Keratinocyte (primary cell): ENCODE data around the gene EXOC4. TPM values are rescaled to one million over a fixed set of nuclear protein-coding genes. Genes with fewer than 3 reads are reported as not detected.

Experiments used
- DNase-seq: peaks from one replicate; pipeline ENCODE4 v3.0.0-alpha.2; 2011; ENCODE audit warnings: low read depth, missing footprints, low spot score
- FAIRE-seq: peaks from 2 replicates; lab custom pipeline; 2011; peaks lifted over from hg19 to GRCh38; lab: Jason Lieb, UNC
- H2AFZ ChIP-seq: 2 replicates; pipeline ENCODE4 v1.6.0; 2012; ENCODE audit warnings: low read length, control low read depth, inconsistent platforms; ENCODE audit not compliant: control insufficient read depth
- H3K27ac ChIP-seq: 2 replicates; pipeline ENCODE4 v1.5.1; 2011; ENCODE audit warnings: low read length; ENCODE audit not compliant: control insufficient read depth, insufficient read depth
- H3K27me3 ChIP-seq: 3 replicates; pipeline ENCODE4 v1.6.0; 2011; ENCODE audit warnings: low read length; ENCODE audit not compliant: control insufficient read depth, insufficient read depth; ENCODE audit errors: extremely low read depth
- H3K36me3 ChIP-seq, 2 experiments: 2 replicates in 1 of 2; 3 replicates in 1 of 2; pipeline ENCODE4 v1.5.1; 2011; ENCODE audit warnings: low read length in 2 of 2, mild to moderate bottlenecking in 1 of 2; ENCODE audit not compliant: control insufficient read depth in 2 of 2, insufficient read depth in 2 of 2; ENCODE audit errors: extremely low read depth in 1 of 2
- H3K4me1 ChIP-seq: 3 replicates; pipeline ENCODE4 v1.5.1; 2011; ENCODE audit warnings: low read length; ENCODE audit not compliant: control insufficient read depth, insufficient read depth; ENCODE audit errors: extremely low read depth
- H3K4me2 ChIP-seq: 3 replicates; pipeline ENCODE4 v1.6.0; 2011; ENCODE audit warnings: low read depth, low read length; ENCODE audit not compliant: control insufficient read depth, insufficient read depth; ENCODE audit errors: extremely low read depth
- H3K4me3 ChIP-seq, 3 experiments: fragments of 200-600 bp in 1 of 3; sonication (generic) in 1 of 3; 2 replicates in 2 of 3; 3 replicates in 1 of 3; pipeline ENCODE4 v1.5.1; 2011 to 2016; ENCODE audit warnings: low read length in 3 of 3, mild to moderate bottlenecking in 3 of 3, control low read depth in 2 of 3, inconsistent platforms in 1 of 3, low read depth in 1 of 3, mixed read lengths in 1 of 3, mixed run types in 1 of 3, moderate library complexity in 1 of 3; ENCODE audit not compliant: control insufficient read depth in 2 of 3, insufficient read depth in 2 of 3; ENCODE audit errors: extremely low read depth in 1 of 3
- H3K79me2 ChIP-seq: 2 replicates; pipeline ENCODE4 v1.6.0; 2012; ENCODE audit warnings: low read length; ENCODE audit not compliant: control insufficient read depth, insufficient read depth
- H3K9ac ChIP-seq: 3 replicates; pipeline ENCODE4 v1.6.0; 2011; ENCODE audit warnings: low read length; ENCODE audit not compliant: control insufficient read depth, insufficient read depth; ENCODE audit errors: extremely low read depth
- H3K9me1 ChIP-seq: 3 replicates; pipeline ENCODE4 v1.6.0; 2011; ENCODE audit warnings: low read length; ENCODE audit not compliant: control insufficient read depth, insufficient read depth; ENCODE audit errors: extremely low read depth
- H3K9me3 ChIP-seq: 2 replicates; pipeline ENCODE4 v1.5.1; 2012; ENCODE audit warnings: low read depth, low read length; ENCODE audit not compliant: control insufficient read depth
- H4K20me1 ChIP-seq: 3 replicates; pipeline ENCODE4 v1.6.0; 2011; ENCODE audit warnings: low read length; ENCODE audit not compliant: control insufficient read depth, insufficient read depth; ENCODE audit errors: extremely low read depth
- CTCF ChIP-seq, 3 experiments: IDR thresholded peaks in 1 of 3; conservative IDR thresholded peaks in 1 of 3; optimal IDR thresholded peaks in 1 of 3; 2 replicates in 2 of 3; 3 replicates in 1 of 3; pipeline versions ENCODE3 to v1.5.1; 2011; ENCODE audit warnings: low read length in 3 of 3, mild to moderate bottlenecking in 3 of 3, moderate library complexity in 2 of 3, control low read depth in 1 of 3, inconsistent platforms in 1 of 3; ENCODE audit not compliant: insufficient read depth in 2 of 3; ENCODE audit errors: extremely low read depth in 1 of 3
- EZH2 ChIP-seq: IDR thresholded peaks from one replicate; pipeline ENCODE4 v1.6.1; 2012; ENCODE audit warnings: inconsistent platforms, mild to moderate bottlenecking, low read length, moderate library complexity
- dilution Hi-C: fragments of 300-500 bp; cut with MboI; formaldehyde crosslinking; loops from one replicate; pipeline ENCODE4 v1.7.0; 2020; ENCODE audit warnings: low sequenced_read_pairs; ENCODE audit not compliant: extremely low pct_ligation_motif_present
- polyA plus RNA-seq, 5 experiments: library from polyadenylated mRNA; depleted of rRNA in 3 of 5; stranded (reverse) in 3 of 5; stranded (forward) in 1 of 5; unstranded in 1 of 5; fragments of >200 nt; gene quantifications; 1 replicate in 1 of 5; 2 replicates in 3 of 5; 3 replicates in 1 of 5; pipeline versions ENCODE4 v1.2.1 to v1.2.3, GENCODE V29; 2011 to 2012; ENCODE audit warnings: missing spikeins in 2 of 5, low read depth in 1 of 5, low replicate concordance in 1 of 5

EXOC4 gene
- polyA plus RNA-seq, 1 donor (not counting 4 experiments of a cell fraction or from before 2014, with no cell fraction given): 52.6 TPM

DNA sequence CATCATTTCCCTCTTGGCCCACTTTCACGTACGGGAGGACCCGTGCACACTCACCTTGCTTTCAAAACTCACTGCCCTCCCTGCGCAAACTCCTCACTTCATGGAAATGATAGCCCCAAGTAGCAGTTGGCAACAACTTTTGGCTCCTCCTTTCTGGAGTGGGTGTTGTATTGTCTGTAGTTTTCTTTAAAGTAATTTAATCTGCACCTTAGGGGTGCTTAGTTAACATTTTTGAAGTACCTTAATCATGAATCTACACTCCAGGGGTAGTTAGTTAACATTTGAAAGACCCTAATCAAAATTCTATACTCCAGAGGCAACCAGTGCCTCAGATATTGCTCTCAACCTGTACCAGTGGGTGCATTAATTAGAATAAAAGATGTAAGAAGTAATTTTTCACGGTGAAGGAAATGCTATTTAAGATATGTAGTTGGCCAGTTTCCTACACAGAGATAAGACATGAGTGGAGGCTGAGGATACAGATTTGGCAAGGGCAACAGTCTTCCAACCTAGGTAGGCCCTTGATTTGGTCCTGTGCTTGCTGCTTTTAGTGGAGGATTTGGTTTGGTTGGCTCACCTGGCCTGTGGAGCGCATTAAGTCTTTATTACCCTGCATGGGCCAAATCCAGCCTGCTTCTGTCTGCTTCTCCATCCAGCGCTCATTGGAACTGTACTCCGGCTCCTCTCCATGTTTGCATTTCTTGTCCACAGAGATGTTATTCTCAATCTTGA lies 93.0 kb downstream of the EXOC4 start:
- H3K27ac ChIP-seq: no peak overlapping the region
- no peaks in the 10 kb centered on the region for H3K4me1 ChIP-seq
- dilution Hi-C loops: no loop called here
- DNase-seq (no peak), FAIRE-seq (no peak)
- H3K36me3 ChIP-seq: no peaks in the 10 kb centered on the region
- H3K9ac ChIP-seq: no peak overlapping the region
- no peak for TF ChIP-seq EZH2
- TF ChIP-seq CTCF (optimal IDR thresholded peaks at IDR 0.05 in 1 of 3, IDR thresholded peaks at IDR 0.05 in 1 of 3, conservative IDR thresholded peaks at IDR 0.05 in 1 of 3; ENCODE audit: extremely low read depth in 1 of 3, insufficient read depth in 2 of 3, low read length in 3 of 3): no peak
- H2AFZ ChIP-seq: no peak overlapping the region
- no peak overlapping the region for H3K4me3 ChIP-seq
- H3K27me3 ChIP-seq: no peaks in the 10 kb centered on the region
- H3K9me1 ChIP-seq: no peaks in the 10 kb centered on the region
- no peaks in the 10 kb centered on the region for H4K20me1 ChIP-seq
- no peak overlapping the region for H3K4me2 ChIP-seq
- H3K79me2 ChIP-seq: peaks cover 10% of the 10 kb centered on the region
- H3K9me3 ChIP-seq: no peaks in the 10 kb centered on the region

DNA sequence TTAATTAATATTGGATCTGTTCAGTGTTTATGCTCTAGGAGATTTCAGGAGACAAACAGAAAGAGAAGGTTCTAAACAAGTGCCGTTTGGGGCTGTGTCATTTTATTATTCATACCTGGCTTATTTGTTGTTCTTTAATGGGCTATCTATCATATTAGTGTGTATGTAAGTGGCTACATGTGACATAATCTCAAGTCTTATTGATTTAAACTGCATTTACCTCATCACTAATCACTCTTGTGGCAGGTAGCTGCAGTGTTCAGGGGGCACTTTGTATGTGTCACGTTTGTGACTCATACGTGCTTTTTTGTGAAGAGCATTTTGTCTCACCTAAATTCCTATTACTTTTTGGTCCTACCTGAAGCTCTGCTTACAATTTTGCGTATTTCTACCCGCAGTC lies 95.4 kb downstream of the EXOC4 start:
- dilution Hi-C loops: no loop called here
- Histone ChIP-seq H3K36me3 (no peaks in the 10 kb centered on the region), H3K9ac (no peak overlapping the region), H3K27me3 (no peaks in the 10 kb centered on the region), H3K4me2 (no peak overlapping the region), H2AFZ (no peak overlapping the region), H3K4me3 (no peak overlapping the region), H3K4me1 (no peaks in the 10 kb centered on the region), H3K79me2 (peaks cover 8% of the 10 kb centered on the region), H3K9me1 (no peaks in the 10 kb centered on the region), H3K9me3 (no peaks in the 10 kb centered on the region), H4K20me1 (no peaks in the 10 kb centered on the region), H3K27ac (no peak overlapping the region)
- FAIRE-seq: no peak
- TF ChIP-seq EZH2: no peak
- no peak for TF ChIP-seq CTCF (optimal IDR thresholded peaks at IDR 0.05 in 1 of 3, IDR thresholded peaks at IDR 0.05 in 1 of 3, conservative IDR thresholded peaks at IDR 0.05 in 1 of 3; ENCODE audit: extremely low read depth in 1 of 3, insufficient read depth in 2 of 3, low read length in 3 of 3)
- DNase-seq: no peak
